ENCODE data around the gene CABP7. TPM values are rescaled to one million over a fixed set of nuclear protein-coding genes. Genes with fewer than 3 reads are reported as not detected.

The CABP7 gene
- total RNA-seq, 1 donor from 2014 or later = not detected

DNA sequence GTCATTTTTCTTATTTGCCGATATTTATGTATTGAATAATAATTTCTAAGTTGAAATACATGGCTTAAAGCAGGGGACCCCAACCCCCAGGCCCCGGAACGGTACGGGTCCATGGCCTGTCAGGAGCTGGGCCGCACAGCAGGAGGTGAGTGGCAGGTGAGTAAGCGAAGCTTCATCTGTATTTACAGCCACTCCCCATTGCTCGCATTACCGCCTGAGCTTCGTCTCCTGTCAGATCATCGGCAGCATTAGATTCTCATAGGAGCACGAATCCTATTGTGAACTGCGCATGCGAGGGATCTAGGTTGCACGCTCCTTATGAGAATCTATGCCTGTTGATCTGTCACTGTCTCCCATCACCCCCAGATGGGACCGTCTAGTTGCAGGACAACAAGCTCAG, 42.5 kb downstream of the CABP7 start:
- TF ChIP-seq CTCF (conservative IDR thresholded peaks at IDR 0.05) = no peak
- H3K36me3 Mint-ChIP-seq (ENCODE audit: low read depth) = no peaks in the 10 kb centered on the region
- H3K9me3 Mint-ChIP-seq = no peaks in the 10 kb centered on the region
- H3K27me3 Mint-ChIP-seq (ENCODE audit: low read depth) = no peaks in the 10 kb centered on the region
- H3K4me1 Mint-ChIP-seq = peaks cover 24% of the 10 kb centered on the region
- H3K4me3 Mint-ChIP-seq = no peak overlapping the region
- no peak overlapping the region for H3K27ac Mint-ChIP-seq (ENCODE audit: unreplicated experiment)
- DNase-seq (ENCODE audit: low read depth, low spot score) = no peak

- H3K27ac Mint-ChIP-seq (ENCODE audit: unreplicated experiment) = peak overlapping the region; percentile 99
- peaks cover 28% of the 10 kb centered on the region for H3K4me1 Mint-ChIP-seq
- H3K27me3 Mint-ChIP-seq (ENCODE audit: low read depth) = no peaks in the 10 kb centered on the region
- peaks cover 2% of the 10 kb centered on the region for H3K36me3 Mint-ChIP-seq (ENCODE audit: low read depth)
- no peak for DNase-seq (ENCODE audit: low read depth, low spot score)
- TF ChIP-seq CTCF (conservative IDR thresholded peaks at IDR 0.05) = no peak
- H3K4me3 Mint-ChIP-seq = peak overlapping the region; percentile 99
- no peaks in the 10 kb centered on the region for H3K9me3 Mint-ChIP-seq
Observed at GRCh38 chr22:29765905-29766631, 46.3 kb downstream of the CABP7 start.

DNA sequence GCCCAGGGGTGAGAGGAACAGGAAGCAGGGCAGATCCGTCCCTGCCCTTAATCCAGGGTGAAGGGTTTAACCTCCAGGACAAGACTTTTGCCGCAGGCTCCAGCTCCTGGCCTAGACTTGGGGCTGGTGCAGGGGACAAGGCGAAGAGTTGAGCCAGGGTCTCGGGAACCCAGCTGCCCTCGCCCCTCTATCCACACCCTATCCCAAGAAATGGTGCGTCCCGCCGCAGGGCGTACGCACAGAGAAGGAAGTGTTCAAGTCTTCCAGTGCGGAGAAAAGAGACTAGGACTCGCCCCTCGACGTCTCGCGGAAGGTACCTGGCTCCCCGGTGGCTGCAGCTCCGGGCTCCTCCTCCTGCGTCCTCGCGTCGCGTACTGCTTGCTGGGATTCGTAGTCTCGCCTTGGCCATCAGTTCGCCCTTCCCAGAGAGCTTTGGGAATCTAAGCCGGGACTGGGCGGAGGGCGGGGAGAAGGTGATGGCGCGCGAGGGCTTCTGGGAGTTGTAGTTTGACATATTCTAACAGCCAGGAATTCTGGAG, 46.9 kb downstream of the CABP7 start, which contains the start of gene ZMAT5:
Gene ZMAT5, minus strand, starts transcription at position 376 of the 539 bp plus-strand sequence. CDS start 18,463 bp downstream, outside the sequence.
- no peak for TF ChIP-seq CTCF (conservative IDR thresholded peaks at IDR 0.05)
- H3K4me3 Mint-ChIP-seq = peak within 1 kb of the TSS; percentile 99
- peak; percentile 86 for DNase-seq (ENCODE audit: low read depth, low spot score)

DNA sequence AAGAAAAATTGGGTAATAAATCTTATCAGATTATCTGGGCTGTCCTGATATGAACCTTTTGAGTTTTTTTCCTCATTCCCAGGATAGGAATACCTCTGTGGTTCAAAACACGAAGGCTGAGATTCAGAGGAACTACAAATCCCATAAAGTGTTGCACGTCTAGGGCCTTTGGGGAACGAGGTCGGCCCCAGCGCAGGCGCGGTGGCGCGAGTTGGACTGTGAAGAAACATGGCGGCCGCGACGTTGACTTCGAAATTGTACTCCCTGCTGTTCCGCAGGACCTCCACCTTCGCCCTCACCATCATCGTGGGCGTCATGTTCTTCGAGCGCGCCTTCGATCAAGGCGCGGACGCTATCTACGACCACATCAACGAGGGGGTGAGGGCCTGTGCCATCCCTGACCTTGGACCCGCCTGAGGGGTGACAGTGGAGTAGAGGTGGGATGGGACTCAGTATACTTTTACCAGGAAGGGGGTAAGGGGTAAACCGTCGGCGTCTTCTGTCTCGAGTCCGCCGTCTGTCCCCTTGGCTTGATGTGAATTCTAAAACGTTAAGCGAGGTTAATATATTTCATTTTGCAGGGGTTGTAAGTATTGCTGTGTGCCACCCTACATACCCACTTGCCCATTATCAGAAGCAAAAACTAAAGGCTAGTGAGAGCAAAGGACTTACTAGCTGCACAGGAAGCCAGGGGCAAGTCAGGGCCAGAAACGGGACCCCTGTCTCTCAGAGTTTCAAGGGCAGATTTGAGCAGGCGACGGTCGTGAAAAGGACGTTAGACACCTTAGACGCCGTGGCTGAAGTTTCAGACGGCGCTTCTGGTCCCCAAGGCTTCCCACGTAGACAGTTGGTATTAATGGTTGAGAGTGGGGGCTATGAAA, 47.6 kb downstream of the CABP7 start, which contains the start of gene UQCR10:
Gene UQCR10, plus strand, starts transcription at position 199 of the 881 bp plus-strand sequence. Its CDS starts 30 bp downstream, at position 229.
- Mint-ChIP-seq H3K36me3 (ENCODE audit: low read depth) (peaks cover 2% of the 10 kb centered on the region), H3K9me3 (no peaks in the 10 kb centered on the region), H3K4me1 (peaks cover 28% of the 10 kb centered on the region), H3K4me3 (peak within 1 kb of the TSS; percentile 99), H3K27ac (ENCODE audit: unreplicated experiment) (peak within 1 kb of the TSS; percentile 99), H3K27me3 (ENCODE audit: low read depth) (no peaks in the 10 kb centered on the region)
- TF ChIP-seq CTCF (conservative IDR thresholded peaks at IDR 0.05) = no peak
- peak; percentile 87 for DNase-seq (ENCODE audit: low read depth, low spot score)

More for the DNA sequence above, 46.9 kb downstream of the CABP7 start, which contains the start of gene ZMAT5:
- no peaks in the 10 kb centered on the region for H3K27me3 Mint-ChIP-seq (ENCODE audit: low read depth)
- peaks cover 28% of the 10 kb centered on the region for H3K4me1 Mint-ChIP-seq
- peaks cover 2% of the 10 kb centered on the region for H3K36me3 Mint-ChIP-seq (ENCODE audit: low read depth)
- H3K27ac Mint-ChIP-seq (ENCODE audit: unreplicated experiment) = peak within 1 kb of the TSS; percentile 99
- no peaks in the 10 kb centered on the region for H3K9me3 Mint-ChIP-seq

- Mint-ChIP-seq H3K27ac (ENCODE audit: unreplicated experiment) (peak overlapping the region; percentile 50), H3K4me1 (peaks cover 28% of the 10 kb centered on the region), H3K9me3 (no peaks in the 10 kb centered on the region)
Observed at GRCh38 chr22:29768052-29768693, 48.4 kb downstream of the CABP7 start.

More at GRCh38 chr22:29768052-29768693, 48.4 kb downstream of the CABP7 start:
- H3K36me3 Mint-ChIP-seq (ENCODE audit: low read depth) = peaks cover 2% of the 10 kb centered on the region
- H3K27me3 Mint-ChIP-seq (ENCODE audit: low read depth) = no peaks in the 10 kb centered on the region
- DNase-seq (ENCODE audit: low read depth, low spot score) = no peak
- TF ChIP-seq CTCF (conservative IDR thresholded peaks at IDR 0.05) = no peak
- peak overlapping the region; percentile 99 for H3K4me3 Mint-ChIP-seq
